ENCODE results near the gene SPEF2. TPM values are rescaled to one million over a fixed set of nuclear protein-coding genes. Genes with fewer than 3 reads are reported as not detected.

SPEF2 gene, protein sequence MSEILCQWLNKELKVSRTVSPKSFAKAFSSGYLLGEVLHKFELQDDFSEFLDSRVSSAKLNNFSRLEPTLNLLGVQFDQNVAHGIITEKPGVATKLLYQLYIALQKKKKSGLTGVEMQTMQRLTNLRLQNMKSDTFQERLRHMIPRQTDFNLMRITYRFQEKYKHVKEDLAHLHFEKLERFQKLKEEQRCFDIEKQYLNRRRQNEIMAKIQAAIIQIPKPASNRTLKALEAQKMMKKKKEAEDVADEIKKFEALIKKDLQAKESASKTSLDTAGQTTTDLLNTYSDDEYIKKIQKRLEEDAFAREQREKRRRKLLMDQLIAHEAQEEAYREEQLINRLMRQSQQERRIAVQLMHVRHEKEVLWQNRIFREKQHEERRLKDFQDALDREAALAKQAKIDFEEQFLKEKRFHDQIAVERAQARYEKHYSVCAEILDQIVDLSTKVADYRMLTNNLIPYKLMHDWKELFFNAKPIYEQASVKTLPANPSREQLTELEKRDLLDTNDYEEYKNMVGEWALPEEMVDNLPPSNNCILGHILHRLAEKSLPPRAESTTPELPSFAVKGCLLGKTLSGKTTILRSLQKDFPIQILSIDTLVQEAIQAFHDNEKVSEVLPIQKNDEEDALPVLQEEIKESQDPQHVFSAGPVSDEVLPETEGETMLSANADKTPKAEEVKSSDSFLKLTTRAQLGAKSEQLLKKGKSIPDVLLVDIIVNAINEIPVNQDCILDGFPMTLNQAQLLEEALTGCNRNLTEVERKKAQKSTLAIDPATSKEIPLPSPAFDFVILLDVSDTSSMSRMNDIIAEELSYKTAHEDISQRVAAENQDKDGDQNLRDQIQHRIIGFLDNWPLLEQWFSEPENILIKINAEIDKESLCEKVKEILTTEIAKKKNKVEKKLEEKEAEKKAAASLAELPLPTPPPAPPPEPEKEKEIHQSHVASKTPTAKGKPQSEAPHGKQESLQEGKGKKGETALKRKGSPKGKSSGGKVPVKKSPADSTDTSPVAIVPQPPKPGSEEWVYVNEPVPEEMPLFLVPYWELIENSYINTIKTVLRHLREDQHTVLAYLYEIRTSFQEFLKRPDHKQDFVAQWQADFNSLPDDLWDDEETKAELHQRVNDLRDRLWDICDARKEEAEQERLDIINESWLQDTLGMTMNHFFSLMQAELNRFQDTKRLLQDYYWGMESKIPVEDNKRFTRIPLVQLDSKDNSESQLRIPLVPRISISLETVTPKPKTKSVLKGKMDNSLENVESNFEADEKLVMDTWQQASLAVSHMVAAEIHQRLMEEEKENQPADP (N-terminal part only)
- total RNA-seq, result 5.5 and 7.9 TPM in 2 replicates
- long read RNA-seq, transcript SPEF2-201 (10 exons, 3,026 nt), result major isoform, 8 of 20 reads
- long read RNA-seq, partial matches to known transcripts, result 5 of 20 reads
- long read RNA-seq, other reads (novel, unspliced or antisense), result 7 of 20 reads

DNA sequence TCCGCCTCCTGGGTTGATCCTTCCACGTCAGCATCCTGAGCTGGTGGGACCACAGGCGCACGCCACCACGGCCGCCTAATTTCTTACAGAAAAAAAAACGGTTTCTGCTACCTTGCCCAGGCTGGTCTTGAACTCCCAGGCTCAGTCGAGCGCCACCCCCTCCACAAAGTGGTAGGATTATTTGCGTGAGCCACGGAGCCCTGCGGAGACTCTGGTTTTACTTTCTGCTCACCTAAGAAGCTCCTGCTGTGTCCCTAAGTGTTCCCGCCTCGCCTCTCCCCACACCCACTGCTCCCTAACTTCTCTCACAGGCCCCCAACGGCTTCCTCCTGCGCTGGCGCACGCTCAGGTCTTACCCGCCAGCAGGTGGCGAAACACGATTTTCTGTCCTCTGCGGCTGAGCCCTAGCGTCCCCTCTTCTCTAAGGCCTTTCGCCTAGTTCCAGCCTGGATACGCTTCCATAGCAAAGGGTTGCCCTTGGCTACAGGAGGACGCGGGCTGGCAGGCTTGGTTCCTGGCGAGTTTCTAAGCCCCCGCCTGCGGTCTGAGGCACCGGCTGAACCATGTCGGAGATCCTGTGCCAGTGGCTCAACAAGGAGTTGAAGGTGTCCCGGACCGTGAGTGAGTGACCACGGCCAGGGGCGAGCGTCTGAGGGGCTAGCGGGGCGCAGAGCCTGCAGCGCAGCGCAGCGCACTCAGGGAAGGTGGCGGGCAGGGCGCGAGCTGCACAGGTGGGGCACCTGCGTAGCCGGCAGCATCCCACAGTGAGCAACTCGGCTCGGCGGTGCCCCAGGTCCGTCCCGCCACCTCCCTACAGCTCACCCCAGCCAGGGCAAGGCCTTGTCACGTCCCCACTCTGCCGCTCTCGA lies at the start of gene SPEF2:
Gene SPEF2, plus strand, starts transcription at position 429 of the 869 bp plus-strand sequence. Its CDS starts 135 bp downstream, at position 564.
- Mint-ChIP-seq H3K36me3 (ENCODE audit: unreplicated experiment) (no peaks in the 10 kb centered on the region), H3K4me3 (ENCODE audit: unreplicated experiment) (peak within 1 kb of the TSS; percentile 96), H3K9me3 (ENCODE audit: unreplicated experiment) (peaks cover 20% of the 10 kb centered on the region), H3K27ac (ENCODE audit: unreplicated experiment) (peak within 1 kb of the TSS; percentile 81), H3K4me1 (ENCODE audit: unreplicated experiment) (peaks cover 18% of the 10 kb centered on the region), H3K27me3 (ENCODE audit: unreplicated experiment) (peaks cover 17% of the 10 kb centered on the region)
- peak; percentile 93 for DNase-seq (ENCODE audit: extremely low spot score, unreplicated experiment)
- TF ChIP-seq, protein P1, sequence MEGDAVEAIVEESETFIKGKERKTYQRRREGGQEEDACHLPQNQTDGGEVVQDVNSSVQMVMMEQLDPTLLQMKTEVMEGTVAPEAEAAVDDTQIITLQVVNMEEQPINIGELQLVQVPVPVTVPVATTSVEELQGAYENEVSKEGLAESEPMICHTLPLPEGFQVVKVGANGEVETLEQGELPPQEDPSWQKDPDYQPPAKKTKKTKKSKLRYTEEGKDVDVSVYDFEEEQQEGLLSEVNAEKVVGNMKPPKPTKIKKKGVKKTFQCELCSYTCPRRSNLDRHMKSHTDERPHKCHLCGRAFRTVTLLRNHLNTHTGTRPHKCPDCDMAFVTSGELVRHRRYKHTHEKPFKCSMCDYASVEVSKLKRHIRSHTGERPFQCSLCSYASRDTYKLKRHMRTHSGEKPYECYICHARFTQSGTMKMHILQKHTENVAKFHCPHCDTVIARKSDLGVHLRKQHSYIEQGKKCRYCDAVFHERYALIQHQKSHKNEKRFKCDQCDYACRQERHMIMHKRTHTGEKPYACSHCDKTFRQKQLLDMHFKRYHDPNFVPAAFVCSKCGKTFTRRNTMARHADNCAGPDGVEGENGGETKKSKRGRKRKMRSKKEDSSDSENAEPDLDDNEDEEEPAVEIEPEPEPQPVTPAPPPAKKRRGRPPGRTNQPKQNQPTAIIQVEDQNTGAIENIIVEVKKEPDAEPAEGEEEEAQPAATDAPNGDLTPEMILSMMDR (IDR thresholded peaks at IDR 0.05), result peak; percentile 93

DNA sequence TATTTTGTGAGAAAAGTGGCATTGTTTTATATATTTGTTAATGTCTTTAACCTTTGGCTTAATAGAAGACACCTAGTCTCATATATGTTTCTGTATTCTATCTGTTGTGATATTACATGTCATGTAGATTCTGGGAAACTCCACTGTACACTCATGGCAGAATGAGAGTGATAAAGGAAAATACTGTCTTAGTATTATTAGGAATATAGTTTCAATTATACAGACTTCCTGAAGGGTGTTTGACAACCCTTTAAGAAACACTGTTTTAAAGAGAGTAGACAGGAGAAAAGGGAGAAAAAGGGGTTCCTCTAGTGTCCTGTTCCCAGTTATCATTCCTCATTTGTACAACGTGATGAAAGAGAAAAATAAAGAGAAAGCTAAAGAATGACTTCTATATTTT lies 42.1 kb upstream of the SPEF2 start:
- H3K4me1 Mint-ChIP-seq (ENCODE audit: unreplicated experiment), result no peaks in the 10 kb centered on the region
- H3K36me3 Mint-ChIP-seq (ENCODE audit: unreplicated experiment), result no peaks in the 10 kb centered on the region
- no peak for DNase-seq (ENCODE audit: extremely low spot score, unreplicated experiment)
- H3K27ac Mint-ChIP-seq (ENCODE audit: unreplicated experiment), result no peak overlapping the region
- no peak overlapping the region for H3K4me3 Mint-ChIP-seq (ENCODE audit: unreplicated experiment)
- peaks cover 11% of the 10 kb centered on the region for H3K27me3 Mint-ChIP-seq (ENCODE audit: unreplicated experiment)
- no peaks in the 10 kb centered on the region for H3K9me3 Mint-ChIP-seq (ENCODE audit: unreplicated experiment)
- TF ChIP-seq, protein P1 (IDR thresholded peaks at IDR 0.05), result no peak

DNA sequence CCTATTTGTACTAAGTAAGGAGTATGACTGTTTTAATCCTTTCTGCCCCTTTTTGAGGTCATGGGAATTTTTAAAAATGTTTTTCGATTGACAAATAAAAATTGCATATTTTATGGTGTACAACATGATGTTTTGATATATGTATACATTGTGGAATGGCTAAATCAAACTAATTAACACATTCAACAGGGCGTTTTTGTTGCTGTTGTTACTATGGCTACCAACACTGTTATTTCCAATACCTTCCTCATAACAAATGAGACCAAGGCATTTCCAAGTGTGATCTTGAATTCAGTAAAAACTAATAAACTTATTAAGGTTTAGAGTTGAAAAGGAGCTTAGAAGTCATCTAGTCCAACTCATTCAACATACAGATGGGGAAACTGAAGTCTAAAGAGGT lies 30.2 kb upstream of the SPEF2 start:
- Mint-ChIP-seq H3K9me3 (ENCODE audit: unreplicated experiment) (no peaks in the 10 kb centered on the region), H3K27ac (ENCODE audit: unreplicated experiment) (no peak overlapping the region), H3K27me3 (ENCODE audit: unreplicated experiment) (peaks cover 36% of the 10 kb centered on the region), H3K4me3 (ENCODE audit: unreplicated experiment) (no peak overlapping the region), H3K4me1 (ENCODE audit: unreplicated experiment) (no peaks in the 10 kb centered on the region), H3K36me3 (ENCODE audit: unreplicated experiment) (no peaks in the 10 kb centered on the region)
- TF ChIP-seq, protein P1 (IDR thresholded peaks at IDR 0.05), result no peak
- DNase-seq (ENCODE audit: extremely low spot score, unreplicated experiment), result no peak

DNA sequence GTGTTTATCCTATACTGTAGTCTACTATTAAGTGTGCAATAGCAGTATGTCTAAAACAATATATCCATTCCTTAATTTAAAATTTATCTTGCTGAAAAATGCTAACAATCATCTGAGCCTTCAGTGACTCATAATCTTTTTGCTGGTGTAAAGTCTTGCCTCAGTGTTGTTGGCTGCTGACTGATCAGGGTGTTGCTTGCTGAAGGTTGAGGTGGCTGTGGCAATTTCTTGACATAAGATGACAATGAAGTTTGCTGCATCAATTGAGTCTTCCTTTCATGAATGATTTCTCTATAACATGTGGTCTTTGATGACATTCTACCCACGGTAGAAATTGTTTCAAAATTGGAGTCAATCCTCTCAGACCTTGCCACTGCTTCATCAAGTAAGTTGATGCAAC lies 24.3 kb upstream of the SPEF2 start:
- peaks cover 27% of the 10 kb centered on the region for H3K27me3 Mint-ChIP-seq (ENCODE audit: unreplicated experiment)
- no peaks in the 10 kb centered on the region for H3K4me1 Mint-ChIP-seq (ENCODE audit: unreplicated experiment)
- peaks cover 3% of the 10 kb centered on the region for H3K9me3 Mint-ChIP-seq (ENCODE audit: unreplicated experiment)
- TF ChIP-seq, protein P1 (IDR thresholded peaks at IDR 0.05), result no peak
- H3K4me3 Mint-ChIP-seq (ENCODE audit: unreplicated experiment), result no peak overlapping the region
- DNase-seq (ENCODE audit: extremely low spot score, unreplicated experiment), result no peak
- H3K27ac Mint-ChIP-seq (ENCODE audit: unreplicated experiment), result no peak overlapping the region
- no peaks in the 10 kb centered on the region for H3K36me3 Mint-ChIP-seq (ENCODE audit: unreplicated experiment)
